Skeletal muscle cell (primary cell): ENCODE data around the gene AP1G1.
"Not testable (repeated sequence)": the region's sequence is repeated elsewhere in the genome, so short reads cannot be mapped to it uniquely, and the experiment has no call there.

ENCODE experiments used
- DNase-seq: peaks from one replicate; pipeline ENCODE4 v3.0.0-alpha.2; 2010; ENCODE audit warnings: low read depth
- H3K4me3 ChIP-seq: 2 replicates; pipeline ENCODE4 v1.5.1; 2011; ENCODE audit warnings: low read depth, mild to moderate bottlenecking, control low read depth, low read length, moderate library complexity

The AP1G1 gene

DNA sequence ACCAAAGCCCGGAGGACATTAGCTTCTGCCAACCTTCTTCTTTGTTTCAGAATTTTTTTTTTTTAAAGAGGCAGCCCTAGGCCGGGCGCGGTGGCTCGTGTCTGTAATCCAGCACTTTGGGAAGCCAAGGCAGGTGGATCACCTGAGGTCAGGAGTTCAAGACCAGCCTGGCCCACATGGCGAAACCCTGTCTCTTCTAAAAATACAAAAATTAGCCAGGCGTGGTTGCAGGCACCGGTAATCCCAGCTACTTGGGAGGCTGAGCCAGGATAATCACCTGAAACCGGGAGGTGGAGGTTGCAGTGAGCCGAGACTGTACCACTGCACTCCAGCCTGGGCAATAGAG is 8.5 kb upstream of the AP1G1 start:
- H3K4me3 ChIP-seq, DNase-seq: not testable (repeated sequence)

DNA sequence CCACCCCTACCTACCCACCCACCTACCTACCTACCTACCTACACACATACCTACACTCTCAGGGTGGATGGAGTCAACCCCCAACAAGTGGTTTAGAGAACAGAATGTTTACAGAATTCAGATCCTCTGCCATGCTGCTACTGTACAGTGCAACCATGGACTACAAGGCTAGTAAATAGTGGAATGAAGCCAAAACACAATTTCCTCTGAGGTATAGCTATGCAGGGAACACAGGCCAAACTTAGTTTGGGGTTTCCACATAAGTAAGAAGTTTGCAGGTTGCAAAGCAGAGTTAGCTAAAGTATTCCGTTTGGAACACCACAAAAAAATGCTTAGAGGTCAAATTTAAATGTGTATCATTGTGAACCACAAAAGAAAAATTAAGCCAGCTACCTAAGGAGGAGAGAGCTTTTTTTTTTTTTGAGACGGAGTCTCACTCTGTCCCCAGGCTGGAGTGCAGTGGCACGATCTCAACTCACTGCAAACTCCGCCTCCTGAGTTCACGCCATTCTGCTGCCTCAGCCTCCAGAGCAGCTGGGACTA is 2.7 kb upstream of the AP1G1 start:
- no peak for DNase-seq
- H3K4me3 ChIP-seq = no peak overlapping the region

DNA sequence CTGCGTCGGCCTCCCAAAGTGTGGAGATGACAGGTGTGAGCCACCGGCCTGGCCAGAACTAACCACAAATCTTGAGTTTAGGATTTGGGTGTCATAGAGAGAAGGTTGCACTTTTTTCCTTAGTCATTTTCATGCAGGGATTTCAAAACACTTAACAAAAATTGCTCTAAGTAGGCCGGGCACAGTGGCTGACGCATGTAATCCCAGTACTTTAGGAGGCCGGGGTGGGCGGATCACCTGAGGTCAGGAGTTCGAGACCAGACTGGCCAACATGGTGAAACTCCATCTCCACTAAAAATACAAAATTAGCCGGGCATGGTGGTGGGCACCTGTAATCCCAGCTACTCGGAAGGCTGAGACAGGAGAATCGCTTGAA is 1.5 kb upstream of the AP1G1 start:
- not testable (repeated sequence) for DNase-seq, H3K4me3 ChIP-seq

DNA sequence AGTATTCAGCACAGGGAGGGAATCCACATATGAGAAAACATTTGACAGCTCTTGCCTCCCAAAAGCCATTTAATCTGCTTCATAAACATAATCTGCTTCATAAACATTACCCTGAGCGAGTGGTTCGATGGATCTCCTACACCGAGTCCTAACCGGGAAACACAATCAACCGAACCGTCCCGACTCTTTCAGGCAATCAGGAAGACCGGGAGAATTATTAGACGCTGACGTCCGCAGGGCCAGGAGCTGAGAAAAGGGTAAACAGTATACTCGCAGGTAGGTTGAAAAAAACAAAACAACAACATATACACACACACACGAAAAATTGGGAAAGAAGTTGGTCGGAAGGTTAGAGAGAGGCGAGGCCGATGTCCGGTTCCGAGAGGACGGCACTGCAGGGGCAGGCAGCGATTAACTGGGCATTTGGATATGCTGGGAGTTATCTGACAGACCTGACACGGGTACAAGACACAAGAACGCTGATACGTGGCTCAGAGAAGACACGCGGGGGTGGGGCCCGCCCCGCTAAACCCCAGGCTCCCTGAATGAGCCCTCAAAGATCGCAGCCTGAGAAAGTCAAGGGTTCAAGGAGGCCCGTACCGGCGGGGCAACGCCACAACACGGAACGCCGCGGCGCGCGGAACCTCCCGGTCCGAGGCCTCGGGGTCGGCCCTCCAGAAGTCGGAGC is 585 bp downstream of the AP1G1 start:
- no peak for DNase-seq
- peak overlapping the region; percentile 99 for H3K4me3 ChIP-seq

- no peak for DNase-seq
Observed at GRCh38 chr16:71803305-71803690, 5.3 kb downstream of the AP1G1 start.

DNA sequence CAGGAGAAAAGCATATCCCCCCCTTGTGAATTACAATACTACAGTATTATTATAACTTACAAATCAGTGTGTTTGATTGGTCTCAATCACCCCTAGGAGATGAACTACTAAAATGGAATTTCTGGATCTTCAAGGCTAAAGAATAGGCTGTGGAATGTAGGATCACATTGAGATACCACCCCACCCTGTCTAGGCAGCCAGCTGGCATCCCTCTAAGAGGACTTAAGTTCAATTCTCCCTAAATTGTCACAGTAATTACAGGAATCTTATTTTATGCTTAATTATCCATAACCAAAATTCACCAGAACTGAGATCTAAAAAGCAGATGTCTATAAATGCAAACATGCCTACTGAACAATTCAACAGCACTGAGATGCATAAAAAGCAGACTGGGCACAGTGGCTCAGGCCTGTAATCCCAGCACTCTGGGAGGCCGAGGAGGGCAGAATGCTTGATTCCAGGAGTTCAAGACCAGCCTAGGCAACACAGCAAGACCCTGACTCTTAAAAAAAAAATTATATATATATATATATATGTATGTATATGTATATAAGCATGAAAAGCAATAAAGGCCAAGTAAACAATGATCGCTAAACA is 12.0 kb downstream of the AP1G1 start:
- DNase-seq = no peak

More at GRCh38 chr16:71803305-71803690, 5.3 kb downstream of the AP1G1 start:
- no peak overlapping the region for H3K4me3 ChIP-seq

DNA sequence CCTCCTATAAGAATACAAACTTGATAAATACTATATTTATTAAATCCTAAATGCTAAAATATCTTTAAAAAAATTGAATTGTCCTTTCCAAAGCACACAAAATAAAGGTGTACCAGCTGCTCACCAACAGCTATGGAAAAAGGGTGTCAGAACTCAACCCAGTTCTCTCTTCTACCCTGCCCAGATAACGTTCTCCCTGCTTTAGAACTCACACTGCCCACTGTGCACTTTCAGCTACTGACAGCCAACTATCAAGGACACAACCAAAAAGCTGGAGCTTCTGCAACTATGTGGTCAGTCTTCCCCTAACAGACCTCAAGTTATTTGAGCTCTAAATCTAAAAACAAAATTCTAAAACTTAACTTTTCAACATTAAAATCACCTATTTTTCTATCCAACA is 13.7 kb downstream of the AP1G1 start:
- no peak overlapping the region for H3K4me3 ChIP-seq
- no peak for DNase-seq

More for the DNA sequence above, 12.0 kb downstream of the AP1G1 start:
- H3K4me3 ChIP-seq = no peak overlapping the region

GRCh38 chr16:71794018-71794417 is 14.6 kb downstream of the AP1G1 start:
- no peak overlapping the region for H3K4me3 ChIP-seq
- no peak for DNase-seq

DNA sequence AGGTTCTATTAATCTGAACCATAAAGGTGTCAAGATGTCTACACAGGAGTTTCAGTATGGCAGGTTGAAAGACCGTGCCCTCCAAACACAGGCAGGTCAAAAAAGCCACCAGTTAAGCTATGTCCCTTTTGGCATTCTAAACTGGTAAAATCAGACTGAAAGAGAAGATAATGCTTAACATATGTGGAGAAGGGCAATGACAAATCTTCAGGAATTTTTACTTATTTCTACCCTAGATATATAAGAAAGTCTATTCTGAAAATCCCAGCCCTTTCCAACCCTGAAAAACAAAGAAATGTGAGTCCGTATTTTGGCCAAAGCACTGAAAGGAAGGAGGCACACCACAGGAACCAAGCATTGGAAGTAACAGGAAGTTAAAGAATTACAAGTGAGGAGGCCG is 16.5 kb downstream of the AP1G1 start:
- no peak overlapping the region for H3K4me3 ChIP-seq
- no peak for DNase-seq

GRCh38 chr16:71790329-71790728 is 18.3 kb downstream of the AP1G1 start:
- not testable (repeated sequence) for DNase-seq, H3K4me3 ChIP-seq

DNA sequence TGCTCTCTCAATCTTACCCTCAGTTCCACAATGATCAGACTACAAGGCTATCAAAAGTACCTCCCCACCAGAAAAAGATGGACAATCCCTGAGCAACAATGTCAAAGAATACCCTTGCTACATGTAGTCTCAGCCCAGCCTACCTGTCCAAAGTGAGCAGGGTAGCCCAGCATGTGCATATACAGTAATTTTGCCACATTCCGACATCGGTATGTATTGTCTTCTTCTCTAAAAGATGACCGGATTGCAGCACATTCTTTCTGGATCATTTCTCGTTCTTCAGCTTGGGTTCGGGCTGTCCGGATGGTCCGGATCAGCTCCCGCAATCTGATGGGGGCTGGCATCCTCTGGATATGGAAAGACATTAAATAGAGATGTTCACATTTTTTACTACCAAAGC is 19.5 kb downstream of the AP1G1 start:
- H3K4me3 ChIP-seq = no peak overlapping the region
- no peak for DNase-seq

DNA sequence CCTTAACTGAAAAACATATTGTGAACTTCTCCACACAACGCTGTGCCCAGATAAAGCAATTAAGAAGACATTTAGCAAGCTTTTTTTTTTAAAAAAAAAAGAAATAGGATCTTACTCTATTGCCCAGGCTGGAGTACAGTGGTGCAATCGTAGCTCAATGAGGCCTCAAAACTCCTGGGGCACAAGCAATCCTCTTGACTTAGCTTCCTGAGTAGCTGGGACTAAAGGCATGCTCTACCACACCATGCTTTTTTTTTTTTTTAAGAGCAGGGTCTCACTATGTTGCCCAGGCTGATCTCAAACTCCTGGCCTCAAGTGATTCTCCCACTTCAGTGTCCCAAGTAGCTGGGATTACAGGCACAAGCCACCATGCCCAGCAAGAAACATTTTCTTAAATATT is 20.1 kb downstream of the AP1G1 start:
- no peak overlapping the region for H3K4me3 ChIP-seq
- no peak for DNase-seq

DNA sequence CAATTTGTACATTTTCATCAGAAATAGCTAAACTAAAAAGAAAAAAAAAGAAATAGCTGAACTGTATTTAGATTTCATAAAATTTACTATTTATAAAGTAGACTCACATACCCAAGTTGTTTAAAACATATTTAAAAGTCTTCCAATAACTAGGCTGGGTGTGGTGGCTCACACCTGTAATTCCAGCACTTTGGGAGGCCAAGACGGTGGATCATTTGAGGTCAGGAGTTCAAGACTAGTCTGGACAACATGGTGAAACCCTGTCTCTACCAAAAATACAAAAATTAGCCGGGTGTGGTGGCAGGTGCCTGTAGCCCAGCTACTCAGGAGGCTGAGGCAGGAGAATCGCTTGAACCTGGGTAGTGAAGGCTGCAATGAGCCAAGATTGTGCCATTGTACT is 23.5 kb downstream of the AP1G1 start:
- not testable (repeated sequence) for H3K4me3 ChIP-seq, DNase-seq

DNA sequence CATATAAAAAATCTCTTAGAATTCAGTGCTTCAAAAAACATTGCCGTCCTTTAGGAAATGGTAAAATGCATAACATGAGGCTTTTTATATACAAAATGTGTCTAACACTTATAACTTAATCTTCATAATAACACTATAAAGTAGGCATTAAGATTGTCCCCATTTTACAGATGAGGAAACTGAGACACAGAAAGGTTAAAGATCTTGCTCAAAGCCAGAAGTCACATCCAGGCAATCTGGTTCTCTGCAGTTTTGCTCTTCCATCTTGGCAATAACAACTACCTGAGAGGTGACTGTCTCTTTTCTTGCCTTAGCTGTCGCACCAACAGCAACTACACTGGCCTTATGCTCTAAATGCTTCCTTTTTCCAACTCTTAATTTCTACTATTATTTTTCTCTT is 24.5 kb downstream of the AP1G1 start:
- no peak overlapping the region for H3K4me3 ChIP-seq

GRCh38 chr16:71781741-71782140 is 26.9 kb downstream of the AP1G1 start:
- no peak for DNase-seq
- no peak overlapping the region for H3K4me3 ChIP-seq

More for the DNA sequence above, 24.5 kb downstream of the AP1G1 start:
- DNase-seq = no peak

- no peak for DNase-seq
- H3K4me3 ChIP-seq = no peak overlapping the region
Observed at GRCh38 chr16:71780521-71781089, 28.0 kb downstream of the AP1G1 start.

DNA sequence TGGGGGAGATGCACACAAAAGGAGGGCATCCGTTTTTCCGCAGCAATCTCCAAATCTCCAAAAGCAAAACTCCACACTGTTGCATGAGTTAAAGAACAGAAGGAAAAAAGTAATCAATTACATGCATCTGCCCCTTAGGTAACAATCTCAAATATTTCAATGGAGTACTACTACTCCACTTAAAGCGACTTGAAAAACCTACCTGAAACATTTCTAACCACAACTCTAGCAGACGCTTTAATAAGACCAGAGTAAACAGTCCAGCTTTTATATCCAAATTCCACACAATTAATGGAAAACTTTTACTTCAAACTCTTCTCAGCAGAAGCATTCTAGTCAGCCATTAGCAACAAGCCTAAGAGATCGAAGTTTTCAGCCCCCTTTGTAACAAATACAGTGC is 29.9 kb downstream of the AP1G1 start:
- no peak overlapping the region for H3K4me3 ChIP-seq
- DNase-seq = no peak

- no peak for DNase-seq
- H3K4me3 ChIP-seq = no peak overlapping the region
Observed at GRCh38 chr16:71777329-71777728, 31.3 kb downstream of the AP1G1 start.

- H3K4me3 ChIP-seq = no peak overlapping the region
- no peak for DNase-seq
Observed at GRCh38 chr16:71775949-71776348, 32.7 kb downstream of the AP1G1 start.

DNA sequence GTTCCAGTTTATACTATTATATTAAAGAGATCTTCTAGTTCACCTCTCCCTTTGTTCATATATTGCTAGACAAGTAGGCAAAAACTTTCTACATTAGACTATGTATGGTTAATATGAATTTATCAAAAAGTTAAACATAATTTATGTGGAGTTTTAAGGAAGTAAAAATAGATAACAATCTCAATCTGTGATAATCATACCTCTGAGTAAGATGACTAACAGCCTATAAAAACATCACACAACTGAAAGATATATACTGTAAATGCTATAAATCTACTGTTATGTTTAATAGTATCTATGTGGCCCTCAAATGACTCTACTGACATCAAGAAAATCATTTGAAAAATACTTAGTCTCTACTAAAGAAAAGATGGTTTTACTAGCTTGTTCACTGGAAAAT is 37.1 kb downstream of the AP1G1 start:
- no peak overlapping the region for H3K4me3 ChIP-seq
- DNase-seq = no peak

- no peak overlapping the region for H3K4me3 ChIP-seq
- DNase-seq = no peak
Observed at GRCh38 chr16:71769222-71769621, 39.4 kb downstream of the AP1G1 start.
